GM23338 (cell line): ENCODE measurements around the gene PNPLA2. TPM values are rescaled to one million over a fixed set of nuclear protein-coding genes. Genes with fewer than 3 reads are reported as not detected.

Source experiments
- ATAC-seq: fragments of 200-7000 bp; cut with Tn5 transposase; 3 replicates; pipeline ENCODE4 v1.9.1; 2020
- DNase-seq: peaks from one replicate; pipeline ENCODE4 v3.0.0-alpha.2; 2015; ENCODE audit warnings: low spot score
- H2AFZ ChIP-seq: fragments of 200-600 bp; sonication (generic); 2 replicates; pipeline ENCODE4 v1.8.0; 2016; ENCODE audit warnings: antibody characterized with exemption, mild to moderate bottlenecking, moderate library complexity
- H3F3A ChIP-seq: fragments of 200-600 bp; sonication (generic); replicated peaks from 2 replicates; pipeline ENCODE4 v1.8.0; 2017; ENCODE audit warnings: antibody characterized with exemption, mixed run types, low read depth
- H3K27ac ChIP-seq: fragments of 200-600 bp; sonication (generic); 2 replicates; pipeline ENCODE4 v1.6.1; 2016; ENCODE audit warnings: low read depth
- H3K27me3 ChIP-seq: fragments of 200-600 bp; sonication (generic); 2 replicates; pipeline ENCODE4 v1.8.0; 2016; ENCODE audit warnings: mild to moderate bottlenecking, mixed run types, moderate library complexity; ENCODE audit not compliant: insufficient read depth
- H3K36me3 ChIP-seq: fragments of 200-600 bp; sonication (generic); 2 replicates; pipeline ENCODE4 v1.8.0; 2016; ENCODE audit warnings: mild to moderate bottlenecking; ENCODE audit not compliant: insufficient read depth
- H3K4me1 ChIP-seq: fragments of 200-600 bp; sonication (generic); 2 replicates; pipeline ENCODE4 v1.8.0; 2016; ENCODE audit warnings: mild to moderate bottlenecking, moderate library complexity; ENCODE audit not compliant: insufficient read depth
- H3K4me2 ChIP-seq: fragments of 200-600 bp; sonication (generic); 2 replicates; pipeline ENCODE4 v1.7.1; 2017; ENCODE audit warnings: mixed run types
- H3K4me3 ChIP-seq: fragments of 200-600 bp; sonication (generic); 2 replicates; pipeline ENCODE4 v1.6.1; 2016; ENCODE audit warnings: mixed run types
- H3K79me2 ChIP-seq: fragments of 200-600 bp; sonication (generic); replicated peaks from 2 replicates; pipeline ENCODE4 v1.8.0; 2017; ENCODE audit warnings: mild to moderate bottlenecking; ENCODE audit not compliant: insufficient read depth
- H3K9me2 ChIP-seq: fragments of 200-600 bp; sonication (generic); 2 replicates; pipeline ENCODE4 v1.8.0; 2017; ENCODE audit not compliant: insufficient read depth
- H4K20me1 ChIP-seq: fragments of 200-600 bp; sonication (generic); replicated peaks from 2 replicates; pipeline ENCODE4 v1.8.0; 2017; ENCODE audit warnings: mild to moderate bottlenecking; ENCODE audit not compliant: insufficient read depth
- H3K27ac Mint-ChIP-seq: 2 replicates; pipeline ENCODE4 v1.8.0; 2020; ENCODE audit warnings: inconsistent platforms, mild to moderate bottlenecking, moderate library complexity, mixed read lengths
- H3K27me3 Mint-ChIP-seq: 3 replicates; pipeline ENCODE4 v1.8.0; 2022; ENCODE audit warnings: low read depth, mild to moderate bottlenecking, moderate library complexity, mixed read lengths, inconsistent platforms; ENCODE audit not compliant: insufficient read depth, poor library complexity
- H3K36me3 Mint-ChIP-seq: 3 replicates; pipeline ENCODE4 v1.8.0; 2021; ENCODE audit warnings: low read depth, mild to moderate bottlenecking, inconsistent platforms, moderate library complexity, mixed read lengths
- H3K4me1 Mint-ChIP-seq: 3 replicates; pipeline ENCODE4 v1.8.0; 2020; ENCODE audit warnings: mild to moderate bottlenecking, inconsistent platforms, mixed read lengths
- H3K4me3 Mint-ChIP-seq: 3 replicates; pipeline ENCODE4 v1.8.0; 2021; ENCODE audit warnings: moderate library complexity, mild to moderate bottlenecking, inconsistent platforms, mixed read lengths
- H3K9me3 Mint-ChIP-seq: 3 replicates; pipeline ENCODE4 v1.8.0; 2020; ENCODE audit warnings: moderate library complexity, mild to moderate bottlenecking, inconsistent platforms, mixed read lengths
- CREB1 ChIP-seq: fragments of 250-450 bp; sonication (Bioruptor Pico); IDR thresholded peaks from 2 replicates; pipeline ENCODE4 v1.5.0; 2020; ENCODE audit warnings: low read depth, mild to moderate bottlenecking, moderate library complexity
- CTCF ChIP-seq, 2 experiments: fragments of 200-600 bp in 1 of 2; sonication (generic) in 1 of 2; conservative IDR thresholded peaks; 2 replicates each; pipeline versions ENCODE4 v1.5.1 to v1.6.1; 2016 to 2017; ENCODE audit warnings: antibody characterized with exemption in 2 of 2, low read depth in 2 of 2, mild to moderate bottlenecking in 2 of 2, moderate library complexity in 1 of 2
- ETS1 ChIP-seq: IDR thresholded peaks from 2 replicates; pipeline ENCODE4 v1.6.1; 2016; ENCODE audit warnings: antibody characterized with exemption
- EZH2 ChIP-seq: fragments of 200-600 bp; sonication (generic); IDR thresholded peaks from one replicate; pipeline ENCODE4 v1.8.0; 2017; ENCODE audit warnings: antibody characterized with exemption, mild to moderate bottlenecking, low read depth; ENCODE audit not compliant: unreplicated experiment
- EZH2phosphoT487 ChIP-seq: fragments of 200-600 bp; sonication (generic); IDR thresholded peaks from one replicate; pipeline ENCODE4 v1.8.1; 2018; ENCODE audit warnings: antibody characterized with exemption; ENCODE audit not compliant: unreplicated experiment
- JUNB ChIP-seq: IDR thresholded peaks from one replicate; pipeline ENCODE4 v1.6.1; 2016; ENCODE audit warnings: antibody characterized with exemption; ENCODE audit not compliant: unreplicated experiment
- NANOG ChIP-seq: IDR thresholded peaks from 2 replicates; pipeline ENCODE4 v1.6.1; 2016; ENCODE audit warnings: antibody characterized with exemption, borderline replicate concordance
- POLR2AphosphoS5 ChIP-seq: IDR thresholded peaks from 2 replicates; pipeline ENCODE4 v1.6.1; 2016; ENCODE audit warnings: antibody characterized with exemption, low read depth
- REST ChIP-seq: IDR thresholded peaks from one replicate; pipeline ENCODE4 v1.6.1; 2018; ENCODE audit warnings: antibody characterized with exemption; ENCODE audit not compliant: unreplicated experiment
- STAT1 ChIP-seq: IDR thresholded peaks from one replicate; pipeline ENCODE4 v1.6.1; 2016; ENCODE audit warnings: antibody characterized with exemption; ENCODE audit not compliant: unreplicated experiment
- ZNF114 ChIP-seq: fragments of 250-450 bp; sonication (Bioruptor Pico); IDR thresholded peaks from 2 replicates; pipeline ENCODE4 v1.5.0; 2020; ENCODE audit warnings: mild to moderate bottlenecking, moderate library complexity
- ZNF331 ChIP-seq: fragments of 250-450 bp; sonication (Bioruptor Pico); IDR thresholded peaks from 2 replicates; pipeline ENCODE4 v1.5.0; 2020; ENCODE audit warnings: low read depth, mild to moderate bottlenecking, moderate library complexity
- ZNF462 ChIP-seq: fragments of 250-450 bp; sonication (Bioruptor Pico); IDR thresholded peaks from 2 replicates; pipeline ENCODE4 v1.5.0; 2020; ENCODE audit warnings: mild to moderate bottlenecking, moderate library complexity
- polyA plus RNA-seq: library from polyadenylated mRNA; unstranded; fragments of >200 nt; fragmentation: Nextera tagmentation; extraction: Ambion mirVana; gene quantifications from 2 replicates; pipeline ENCODE4 v1.2.1, GENCODE V29; 2016
- total RNA-seq: library from RNA; depleted of rRNA; stranded (reverse); fragments of >200 nt; shearing (Covaris generic); gene quantifications from 2 replicates; pipeline ENCODE4 v1.2.3, GENCODE V29; 2014

The PNPLA2 gene
- total and polyA plus RNA-seq, 2 experiments from 2014 or later, result 31.1 to 45.6 TPM

DNA sequence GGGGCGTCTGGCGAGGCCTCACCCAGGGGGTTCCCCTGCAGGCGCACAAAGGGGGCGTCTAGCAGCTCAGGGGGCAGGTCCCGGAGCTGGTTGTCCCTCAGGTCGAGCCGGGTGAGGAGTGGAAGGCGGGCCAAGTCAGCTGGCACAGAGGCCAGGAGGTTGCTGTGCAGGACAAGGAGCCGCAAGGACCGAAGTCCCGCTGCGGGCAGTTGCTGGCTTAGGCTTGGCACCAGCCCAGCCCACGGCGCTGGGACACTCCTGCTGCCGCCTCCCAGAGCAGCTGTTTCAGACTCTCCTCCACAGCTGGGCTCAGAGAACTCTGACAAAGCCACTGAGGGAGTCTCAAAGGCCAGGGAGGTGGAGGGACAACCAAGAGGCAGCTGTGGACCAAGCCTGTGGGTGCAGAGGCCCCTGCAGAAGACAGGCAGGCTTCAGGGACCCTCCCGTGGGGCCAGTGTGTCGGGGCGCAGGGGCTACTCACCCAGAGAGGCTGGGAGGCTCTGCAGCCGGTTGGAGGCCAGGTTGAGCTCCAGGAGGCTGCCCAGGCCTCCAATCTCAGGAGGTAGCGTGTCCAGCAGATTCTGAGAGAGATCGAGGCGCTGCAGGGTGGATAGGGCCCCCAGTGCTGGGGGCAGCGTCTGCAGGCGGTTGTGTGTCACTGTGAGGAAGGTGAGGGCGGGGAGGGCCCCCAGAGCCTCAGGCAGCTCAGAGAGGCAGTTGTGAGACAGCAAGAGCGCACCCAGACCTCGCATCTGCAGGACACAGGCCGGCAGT, 15.8 kb upstream of the PNPLA2 start:
- Histone ChIP-seq H3K79me2 (peaks cover 6% of the 10 kb centered on the region), H3K27me3 (no peaks in the 10 kb centered on the region), H3K4me2 (no peak overlapping the region), H3K36me3 (no peaks in the 10 kb centered on the region), H4K20me1 (no peaks in the 10 kb centered on the region), H3K4me3 (no peak overlapping the region), H3K27ac (no peak overlapping the region), H2AFZ (no peak overlapping the region), H3K4me1 (peaks cover 7% of the 10 kb centered on the region; the same call in 1 of the 2 replicates), H3F3A (peaks cover 22% of the 10 kb centered on the region; the same call in 1 of the 2 replicates), H3K9me2 (no peaks in the 10 kb centered on the region)
- DNase-seq (no peak), ATAC-seq (no peak)
- peaks cover 2% of the 10 kb centered on the region; the same call in 1 of the 3 replicates for H3K36me3 Mint-ChIP-seq
- peaks cover 5% of the 10 kb centered on the region; the same call in 2 of the 3 replicates for H3K4me1 Mint-ChIP-seq
- H3K9me3 Mint-ChIP-seq, result no peaks in the 10 kb centered on the region
- H3K27me3 Mint-ChIP-seq, result peaks cover 13% of the 10 kb centered on the region
- H3K4me3 Mint-ChIP-seq, result no peak overlapping the region
- H3K27ac Mint-ChIP-seq, result no peak overlapping the region
- TF ChIP-seq ZNF462 (CRISPR knock-in tag) (no peak), NANOG (no peak), EZH2 (no peak), EZH2phosphoT487 (no peak), ETS1 (no peak), CREB1 (no peak), JUNB (no peak), STAT1 (no peak), ZNF114 (CRISPR knock-in tag) (no peak), REST (no peak), POLR2AphosphoS5 (no peak), CTCF (conservative IDR thresholded peaks at IDR 0.05; ENCODE audit: low read depth in 2 of 2) (no peak), ZNF331 (CRISPR knock-in tag) (no peak)
